ENCODE data around the gene TNFRSF12A.

- TF ChIP-seq CTCF (IDR thresholded peaks at IDR 0.05) = no peak
- TF ChIP-seq POLR2AphosphoS5 (IDR thresholded peaks at IDR 0.05; ENCODE audit: low read depth, low read length) = no peak
- TF ChIP-seq REST (IDR thresholded peaks at IDR 0.05; ENCODE audit: insufficient read depth in 1 of 2, low read depth in 2 of 2, low read length in 1 of 2) = no peak
- TF ChIP-seq TCF7L2 (IDR thresholded peaks at IDR 0.05; ENCODE audit: low read depth, low read length) = no peak
- TF ChIP-seq SIN3A (IDR thresholded peaks at IDR 0.05; ENCODE audit: borderline replicate concordance, insufficient read depth, low read depth, low read length) = no peak
Observed at GRCh38 chr16:2977440-2977839, 42.7 kb upstream of the TNFRSF12A start.
